ENCODE data around the gene PLGRKT.

- TF ChIP-seq POLR2A (IDR thresholded peaks at IDR 0.05; ENCODE audit: low read depth, low read length) (no peak), POLR2AphosphoS5 (IDR thresholded peaks at IDR 0.05; ENCODE audit: low read depth, low read length) (no peak)
These were observed 122.4 kb downstream of the PLGRKT start for GRCh38 chr9:5315187-5315923.

Measured in GM12892 (cell line).